Measurements from ENCODE around the gene TTC3. TPM values are rescaled to one million over a fixed set of nuclear protein-coding genes. Genes with fewer than 3 reads are reported as not detected.

TTC3 gene
- total RNA-seq, 1 donor, result 80.2 TPM

GRCh38 chr21:37241426-37241825 is 168.4 kb downstream of the TTC3 start:
- no peak for DNase-seq (ENCODE audit: low read depth in 2 of 3, low spot score in 2 of 3)

GRCh38 chr21:37243961-37244360 is 170.9 kb downstream of the TTC3 start:
- DNase-seq (ENCODE audit: low read depth in 2 of 3, low spot score in 2 of 3), result no peak

- peak in 1 of 3 donors; percentile 32 for DNase-seq (ENCODE audit: low read depth in 2 of 3, low spot score in 2 of 3)
These were observed 171.5 kb downstream of the TTC3 start for GRCh38 chr21:37244501-37245095.

- no peak for DNase-seq (ENCODE audit: low read depth in 2 of 3, low spot score in 2 of 3)
These were observed 172.1 kb downstream of the TTC3 start for GRCh38 chr21:37245151-37245550.

GRCh38 chr21:37248298-37248697 is 175.2 kb downstream of the TTC3 start:
- no peak for DNase-seq (ENCODE audit: low read depth in 2 of 3, low spot score in 2 of 3)

GRCh38 chr21:37249112-37249904 is 176.3 kb downstream of the TTC3 start:
- no peak for DNase-seq (ENCODE audit: low read depth in 2 of 3, low spot score in 2 of 3)

GRCh38 chr21:37251294-37251634 is 178.2 kb downstream of the TTC3 start:
- peak in 1 of 3 donors; percentile 34 for DNase-seq (ENCODE audit: low read depth in 2 of 3, low spot score in 2 of 3)

Small RNA genes lying within 50 kb of the gene (small RNA-seq; reads per million reads assigned to genes)
- gene RN7SL678P, result not detected
- not detected for gene RNU6-696P

Other genes with a start within 250 kb of the TTC3 start
- gene HLCS, start 106.6 kb upstream of the TTC3 start, total RNA-seq, result 11.0 TPM
- gene RIPPLY3, start 66.6 kb upstream of the TTC3 start, total RNA-seq, result under 0.01 TPM
- 5.7 TPM for gene PIGP, start 183 bp upstream of the TTC3 start, total RNA-seq
- 51.7 TPM for gene VPS26C, start 194.1 kb downstream of the TTC3 start, total RNA-seq

Data from hematopoietic multipotent progenitor cell (in vitro differentiated cells).